Tibial nerve (tissue), 4 donors: Measurements from ENCODE around the gene SLC39A9. TPM values are rescaled to one million over a fixed set of nuclear protein-coding genes. Genes with fewer than 3 reads are reported as not detected.

ENCODE experiments used
- DNase-seq, 2 donors: peaks; one replicate each; pipeline ENCODE4 v3.0.0-alpha.2; 2019; ENCODE audit warnings: low spot score in 2 of 2
- H3K27ac ChIP-seq, 4 donors: fragments of 200-600 bp; sonication (generic) in 3 of 4; one replicate each; pipeline ENCODE4 v1.5.1; 2017 to 2019; ENCODE audit warnings: mild to moderate bottlenecking in 1 of 4
- H3K27me3 ChIP-seq, 2 donors: fragments of 200-600 bp; sonication (generic) in 1 of 2; one replicate each; pipeline versions ENCODE4 v1.5.1 to v1.6.0; 2017 to 2019
- H3K36me3 ChIP-seq, 3 donors: fragments of 200-600 bp; sonication (generic); one replicate each; pipeline ENCODE4 v1.5.1; 2018 to 2019
- H3K4me1 ChIP-seq, 4 donors: fragments of 200-600 bp; sonication (generic) in 3 of 4; one replicate each; pipeline ENCODE4 v1.5.1; 2017 to 2019
- H3K4me3 ChIP-seq, 4 donors: fragments of 200-600 bp; sonication (generic) in 3 of 4; one replicate each; pipeline ENCODE4 v1.5.1; 2017 to 2019; ENCODE audit warnings: mild to moderate bottlenecking in 1 of 4, moderate library complexity in 1 of 4
- H3K9me3 ChIP-seq, 4 donors: fragments of 200-600 bp; sonication (generic) in 3 of 4; one replicate each; pipeline ENCODE4 v1.5.1; 2017 to 2019
- CTCF ChIP-seq, 5 experiments: fragments of 200-600 bp in 3 of 5; fragments of 450-650 bp in 2 of 5; sonication (generic) in 3 of 5; IDR thresholded peaks; one replicate each; pipeline ENCODE4 v1.5.1; 2016 to 2019; ENCODE audit warnings: antibody characterized with exemption in 5 of 5, mild to moderate bottlenecking in 3 of 5, moderate library complexity in 2 of 5
- EP300 ChIP-seq, 2 donors: sonication (generic); formaldehyde crosslinking; IDR thresholded peaks; one replicate each; pipeline ENCODE4 v1.6.1; 2017; ENCODE audit warnings: antibody characterized with exemption in 2 of 2, mild to moderate bottlenecking in 1 of 2
- POLR2A ChIP-seq, 2 donors: fragments of 450-650 bp; IDR thresholded peaks; one replicate each; pipeline ENCODE4 v1.6.1; 2017; ENCODE audit warnings: antibody characterized with exemption in 2 of 2, mild to moderate bottlenecking in 2 of 2, moderate library complexity in 2 of 2
- WGBS, 2 donors: methylation state at CpG; one replicate each; pipeline ENCODE4 v1.1.5; 2018; 5-methylcytosine and 5-hydroxymethylcytosine counted together
- total RNA-seq, 4 donors: library from RNA; depleted of rRNA; stranded (reverse); fragments of >200 nt; gene quantifications; one replicate each; pipeline ENCODE4 v1.1.0, GENCODE V29; 2016

SLC39A9 gene
- total RNA-seq, 4 donors from 2014 or later, result 52.2 to 68.4 (median 64.4) TPM

DNA sequence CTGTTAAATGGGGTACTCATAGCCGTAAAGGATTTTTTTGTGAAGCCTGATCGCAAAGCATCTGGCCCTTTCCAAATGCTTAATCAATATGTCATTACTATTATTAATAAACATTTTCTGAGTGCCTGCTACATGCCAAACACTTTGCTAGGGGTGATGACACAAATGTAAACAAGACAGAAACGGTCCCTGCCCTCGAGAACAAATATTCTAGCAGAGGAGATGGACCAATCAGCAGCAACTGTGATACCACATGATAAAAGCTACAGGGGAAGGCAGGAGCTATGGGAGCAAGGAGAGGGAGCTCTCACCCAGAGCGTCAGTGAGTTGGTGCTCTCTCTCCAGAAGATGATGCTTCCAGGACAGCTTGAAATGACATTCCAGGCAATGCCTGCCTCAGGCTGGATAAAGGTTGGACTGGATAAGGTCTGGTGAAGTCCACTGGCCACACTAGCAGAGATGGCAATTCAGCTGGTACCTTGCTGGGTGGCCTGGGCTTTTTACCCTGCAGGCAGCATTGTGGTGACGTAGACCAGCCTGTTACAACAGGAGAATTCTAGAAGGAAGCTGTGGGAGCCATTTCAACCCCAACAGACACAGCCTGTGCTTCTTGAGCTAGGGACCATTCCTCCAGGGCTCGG, 41.5 kb upstream of the SLC39A9 start:
- no peaks in the 10 kb centered on the region for H3K27me3 ChIP-seq
- no peak for DNase-seq
- TF ChIP-seq CTCF (IDR thresholded peaks at IDR 0.05) (no peak), EP300 (IDR thresholded peaks at IDR 0.05) (no peak), POLR2A (IDR thresholded peaks at IDR 0.05) (no peak)
- H3K36me3 ChIP-seq, result peaks cover 0 to 7% (median 0%) of the 10 kb centered on the region in 3 donors
- no peak overlapping the region for H3K27ac ChIP-seq
- peaks cover 0 to 18% (median 0%) of the 10 kb centered on the region in 4 donors for H3K4me1 ChIP-seq
- H3K4me3 ChIP-seq, result no peak overlapping the region
- WGBS, 2 donors, result 86 to 87% methylated on average over 7 of the region's 7 CpGs
- no peaks in the 10 kb centered on the region for H3K9me3 ChIP-seq

DNA sequence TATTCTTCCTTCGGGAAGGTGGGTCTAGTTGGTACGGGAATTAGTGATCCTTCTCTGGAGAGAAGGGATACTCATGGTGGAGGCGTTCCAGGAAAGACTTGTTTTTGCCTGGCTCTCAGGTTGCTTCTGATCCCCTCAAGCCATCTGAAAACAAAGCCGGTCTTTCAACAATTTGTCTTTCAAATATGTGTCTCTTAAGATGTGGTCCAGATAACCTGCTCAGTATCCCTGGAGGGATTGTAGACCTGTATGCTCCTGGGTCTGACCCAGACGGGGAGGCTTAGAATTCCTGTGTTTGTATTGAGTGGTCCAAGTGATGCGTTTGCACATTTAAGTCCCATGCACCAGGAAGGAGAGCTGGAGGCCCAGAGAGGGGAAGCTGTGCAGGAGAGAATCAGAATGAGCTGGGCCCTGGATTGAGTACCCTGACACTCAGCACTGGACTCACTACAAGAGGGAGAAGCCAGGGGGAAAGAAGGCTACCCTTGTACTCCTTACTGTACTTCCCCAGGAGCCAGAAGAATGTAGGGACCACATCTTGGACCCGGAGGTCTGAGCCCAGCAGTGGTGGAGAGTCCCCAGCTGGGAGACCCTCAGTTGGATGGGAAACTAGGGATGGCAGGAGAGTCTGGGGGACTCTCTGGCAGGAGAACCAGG, 40.8 kb upstream of the SLC39A9 start:
- no peak overlapping the region for H3K4me3 ChIP-seq
- WGBS, 2 donors, result 79 to 82% methylated on average over 7 of the region's 7 CpGs
- H3K27ac ChIP-seq, result no peak overlapping the region
- peaks cover 0 to 18% (median 0%) of the 10 kb centered on the region in 4 donors for H3K4me1 ChIP-seq
- H3K9me3 ChIP-seq, result no peaks in the 10 kb centered on the region
- DNase-seq, result no peak
- H3K27me3 ChIP-seq, result no peaks in the 10 kb centered on the region
- TF ChIP-seq EP300 (IDR thresholded peaks at IDR 0.05) (no peak), POLR2A (IDR thresholded peaks at IDR 0.05) (no peak), CTCF (IDR thresholded peaks at IDR 0.05) (no peak)
- H3K36me3 ChIP-seq, result peaks cover 0 to under 1% (median 0%) of the 10 kb centered on the region in 3 donors

DNA sequence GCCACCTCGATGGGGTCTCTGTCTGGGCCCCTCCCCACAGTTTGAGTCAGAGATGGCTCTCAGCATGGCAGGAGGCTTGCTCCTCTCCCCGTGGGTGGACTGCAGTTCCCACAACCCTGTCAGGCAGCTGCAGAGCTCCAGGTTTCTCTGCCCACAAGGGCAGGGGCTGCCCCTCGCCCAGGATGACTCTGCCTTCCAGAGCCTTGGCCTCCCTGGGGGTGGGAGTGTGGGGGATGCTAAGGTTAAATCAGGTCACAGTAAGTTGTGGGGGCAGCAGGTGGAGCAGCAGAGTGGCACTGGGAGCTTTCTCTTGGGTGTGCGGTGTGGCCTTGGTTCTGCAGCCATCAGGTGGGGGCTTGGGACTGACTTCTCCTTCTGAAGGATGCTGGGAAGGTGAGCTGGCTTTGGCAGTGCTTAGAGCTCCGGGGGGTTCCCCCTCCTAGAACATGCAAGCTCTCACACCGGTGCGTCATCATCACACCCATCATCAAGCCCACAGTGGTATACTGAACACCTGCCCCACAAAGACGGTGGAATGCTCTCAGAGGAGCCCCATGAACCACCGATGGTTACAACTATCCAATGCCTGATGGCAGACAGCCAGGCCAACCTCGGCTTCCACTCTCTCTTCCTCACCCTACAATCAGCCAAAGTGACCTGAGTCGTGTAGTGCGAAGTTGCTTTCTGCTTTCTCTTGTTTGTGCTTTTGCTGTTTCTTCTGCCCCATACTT, 40.1 kb upstream of the SLC39A9 start:
- DNase-seq, result no peak
- WGBS, 2 donors, result 62 to 64% methylated on average over 10 to 11 of the region's 12 CpGs
- no peaks in the 10 kb centered on the region for H3K27me3 ChIP-seq
- no peaks in the 10 kb centered on the region for H3K9me3 ChIP-seq
- peaks cover 0 to 18% (median 0%) of the 10 kb centered on the region in 4 donors for H3K4me1 ChIP-seq
- TF ChIP-seq CTCF (IDR thresholded peaks at IDR 0.05), result no peak
- TF ChIP-seq EP300 (IDR thresholded peaks at IDR 0.05), result no peak
- TF ChIP-seq POLR2A (IDR thresholded peaks at IDR 0.05), result no peak
- no peaks in the 10 kb centered on the region for H3K36me3 ChIP-seq
- no peak overlapping the region for H3K4me3 ChIP-seq
- H3K27ac ChIP-seq, result no peak overlapping the region

- Histone ChIP-seq H3K27ac (no peak overlapping the region), H3K4me3 (no peak overlapping the region), H3K36me3 (no peaks in the 10 kb centered on the region), H3K27me3 (no peaks in the 10 kb centered on the region), H3K4me1 (peaks cover 0 to 20% (median 2%) of the 10 kb centered on the region in 4 donors), H3K9me3 (no peaks in the 10 kb centered on the region)
- no peak for DNase-seq
- 85 to 96% methylated on average over 3 of the region's 3 CpGs for WGBS, 2 donors
- TF ChIP-seq CTCF (IDR thresholded peaks at IDR 0.05) (no peak), POLR2A (IDR thresholded peaks at IDR 0.05) (no peak), EP300 (IDR thresholded peaks at IDR 0.05) (no peak)
Observed at GRCh38 chr14:69358966-69359365, 39.5 kb upstream of the SLC39A9 start.
